Measurements from ENCODE around the gene TEC. TPM values are rescaled to one million over a fixed set of nuclear protein-coding genes. Genes with fewer than 3 reads are reported as not detected.

Gene TEC
- total and polyA plus RNA-seq, 8 donors, result 4.5 to 10.6 (median 7.6) TPM

- Histone ChIP-seq H3K27ac (no peak overlapping the region), H3K4me3 (no peak overlapping the region), H3K4me1 (peaks cover 0 to 4% of the 10 kb centered on the region in 2 donors), H3K9me3 (no peaks in the 10 kb centered on the region), H3K36me3 (peaks cover 0 to 49% of the 10 kb centered on the region in 2 donors), H3K27me3 (no peaks in the 10 kb centered on the region)
- ATAC-seq, result no peak
- intact Hi-C loops (cut with DNase I), result no loop called here
- no peak for TF ChIP-seq CTCF (IDR thresholded peaks at IDR 0.05)
- DNase-seq, result no peak
Observed at GRCh38 chr4:48139691-48140090, 129.9 kb downstream of the TEC start.

GRCh38 chr4:48138936-48139335 is 130.7 kb downstream of the TEC start:
- Histone ChIP-seq H3K27me3 (no peaks in the 10 kb centered on the region), H3K4me3 (no peak overlapping the region), H3K27ac (no peak overlapping the region), H3K9me3 (no peaks in the 10 kb centered on the region), H3K36me3 (peaks cover 0 to 42% of the 10 kb centered on the region in 2 donors), H3K4me1 (peaks cover 0 to 7% of the 10 kb centered on the region in 2 donors)
- no peak for ATAC-seq
- no peak for DNase-seq
- TF ChIP-seq CTCF (IDR thresholded peaks at IDR 0.05), result no peak
- intact Hi-C loops (cut with DNase I), result no loop called here

- Histone ChIP-seq H3K36me3 (peaks cover 0 to 38% of the 10 kb centered on the region in 2 donors), H3K4me3 (no peak overlapping the region), H3K27ac (no peak overlapping the region), H3K4me1 (peaks cover 0 to 11% of the 10 kb centered on the region in 2 donors), H3K9me3 (no peaks in the 10 kb centered on the region), H3K27me3 (no peaks in the 10 kb centered on the region)
- no peak for TF ChIP-seq CTCF (IDR thresholded peaks at IDR 0.05)
- no peak for ATAC-seq
- DNase-seq, result no peak
- intact Hi-C loops (cut with DNase I), result no loop called here
Observed at GRCh38 chr4:48138511-48138910, 131.1 kb downstream of the TEC start.

GRCh38 chr4:48137846-48138245 is 131.8 kb downstream of the TEC start:
- Histone ChIP-seq H3K4me1 (peaks cover 0 to 12% of the 10 kb centered on the region in 2 donors), H3K9me3 (no peaks in the 10 kb centered on the region), H3K4me3 (no peak overlapping the region), H3K36me3 (peaks cover 0 to 37% of the 10 kb centered on the region in 2 donors), H3K27ac (no peak overlapping the region), H3K27me3 (no peaks in the 10 kb centered on the region)
- intact Hi-C loops (cut with DNase I), result no loop called here
- TF ChIP-seq CTCF (IDR thresholded peaks at IDR 0.05), result no peak
- ATAC-seq, result no peak
- DNase-seq, result no peak

GRCh38 chr4:48134081-48134480 is 135.6 kb downstream of the TEC start, which contains the start of gene TXK:
Gene TXK, minus strand, starts transcription at chr4:48134250. Its CDS starts 80 bp downstream, at chr4:48134170.
- no peaks in the 10 kb centered on the region for H3K9me3 ChIP-seq
- H3K36me3 ChIP-seq, result peaks cover 0 to 33% of the 10 kb centered on the region in 2 donors
- H3K27ac ChIP-seq, result no peak within 1 kb of the TSS
- H3K4me3 ChIP-seq, result no peak within 1 kb of the TSS
- intact Hi-C loops (cut with DNase I), result no loop called here
- no peak for TF ChIP-seq CTCF (IDR thresholded peaks at IDR 0.05)
- H3K27me3 ChIP-seq, result no peaks in the 10 kb centered on the region
- ATAC-seq (no peak), DNase-seq (no peak)
- peaks cover 0 to 7% of the 10 kb centered on the region in 2 donors for H3K4me1 ChIP-seq

Data from left lung (tissue), 10 donors.